CD8-positive, alpha-beta memory T cell (primary cell): ENCODE data around the gene DISP2. TPM values are rescaled to one million over a fixed set of nuclear protein-coding genes. Genes with fewer than 3 reads are reported as not detected.

Experiments
- polyA plus RNA-seq: library from polyadenylated mRNA; unstranded; fragments of 300-500 nt; fragmentation: Illumina TruSeq; gene quantifications from one replicate; pipeline ENCODE4 v1.2.3, GENCODE V29; 2021
- total RNA-seq, 2 experiments: library from RNA; stranded (reverse); gene quantifications; one replicate each; pipeline ENCODE4 v1.2.3, GENCODE V29; 2021

The DISP2 gene
- total and polyA plus RNA-seq, 3 experiments from 2014 or later: 0.18 to 1.1 (median 1.1) TPM

Other genes starting within 250 kb of the DISP2 start
- gene BMF, start 249.3 kb upstream of the DISP2 start, total RNA-seq: 10 to 100 TPM; 15.3 to 16.8 TPM
- 2.3 TPM for gene BMF, start 249.3 kb upstream of the DISP2 start, polyA plus RNA-seq
- 10 to 100 TPM; 44.4 to 50.3 TPM for gene BUB1B, start 197.2 kb upstream of the DISP2 start, total RNA-seq
- gene BUB1B, start 197.2 kb upstream of the DISP2 start, polyA plus RNA-seq: 0.26 TPM
- 1 to 10 TPM; 1.7 to 1.9 TPM for gene PAK6, start 119.2 kb upstream of the DISP2 start, total RNA-seq
- 2.8 TPM for gene PAK6, start 119.2 kb upstream of the DISP2 start, polyA plus RNA-seq
- not detected for gene ANKRD63, start 75.2 kb upstream of the DISP2 start, total RNA-seq
- gene ANKRD63, start 75.2 kb upstream of the DISP2 start, polyA plus RNA-seq: not detected
- gene PLCB2, start 50.3 kb upstream of the DISP2 start, total RNA-seq: 10 to 100 TPM; 57.3 to 57.7 TPM
- gene PLCB2, start 50.3 kb upstream of the DISP2 start, polyA plus RNA-seq: 34.8 TPM
- gene INAFM2, start 34.5 kb upstream of the DISP2 start, total RNA-seq: 10 to 100 TPM; 13.5 to 15.3 TPM
- gene INAFM2, start 34.5 kb upstream of the DISP2 start, polyA plus RNA-seq: 2.7 TPM
- gene CCDC9B, start 17.3 kb upstream of the DISP2 start, total RNA-seq: under 1 TPM; 0.39 to 0.47 TPM
- gene CCDC9B, start 17.3 kb upstream of the DISP2 start, polyA plus RNA-seq: 0.08 TPM
- not detected for gene PHGR1, start 7.2 kb upstream of the DISP2 start, total RNA-seq
- not detected for gene PHGR1, start 7.2 kb upstream of the DISP2 start, polyA plus RNA-seq
- gene KNSTRN, start 24.5 kb downstream of the DISP2 start, total RNA-seq: 10 to 100 TPM; 42.8 to 49.9 TPM
- gene KNSTRN, start 24.5 kb downstream of the DISP2 start, polyA plus RNA-seq: 3.6 TPM
- 10 to 100 TPM; 68.5 to 80.1 TPM for gene IVD, start 47.6 kb downstream of the DISP2 start, total RNA-seq
- gene IVD, start 47.6 kb downstream of the DISP2 start, polyA plus RNA-seq: 56.0 TPM
- gene BAHD1, start 82.7 kb downstream of the DISP2 start, total RNA-seq: 10 to 100 TPM; 23.6 to 24.9 TPM
- gene BAHD1, start 82.7 kb downstream of the DISP2 start, polyA plus RNA-seq: 4.1 TPM
- 10 to 100 TPM; 13.1 to 13.3 TPM for gene CHST14, start 112.8 kb downstream of the DISP2 start, total RNA-seq
- 1.7 TPM for gene CHST14, start 112.8 kb downstream of the DISP2 start, polyA plus RNA-seq
- 10 to 100 TPM; 31.4 to 34.9 TPM for gene CCDC32, start 206.8 kb downstream of the DISP2 start, total RNA-seq
- 42.2 TPM for gene CCDC32, start 206.8 kb downstream of the DISP2 start, polyA plus RNA-seq
- gene RPUSD2, start 211.1 kb downstream of the DISP2 start, total RNA-seq: 10 to 100 TPM; 25.1 to 30.3 TPM
- gene RPUSD2, start 211.1 kb downstream of the DISP2 start, polyA plus RNA-seq: 20.8 TPM
- 10 to 100 TPM; 19.2 to 19.5 TPM for gene KNL1, start 236.0 kb downstream of the DISP2 start, total RNA-seq
- 0.03 TPM for gene KNL1, start 236.0 kb downstream of the DISP2 start, polyA plus RNA-seq